SIG-M5 treated with dmso at 0.1 percent for 504 hours (cell line): ENCODE data around the gene ZNF423.
"Not testable (repeated sequence)": the region's sequence is repeated elsewhere in the genome, so short reads cannot be mapped to it uniquely, and the experiment has no call there.

Experiments
- DNase-seq: peaks from one replicate; lab custom pipeline; 2025; ENCODE audit not compliant: unreplicated experiment; lab: John Stamatoyannopoulos, UW

Gene ZNF423

DNA sequence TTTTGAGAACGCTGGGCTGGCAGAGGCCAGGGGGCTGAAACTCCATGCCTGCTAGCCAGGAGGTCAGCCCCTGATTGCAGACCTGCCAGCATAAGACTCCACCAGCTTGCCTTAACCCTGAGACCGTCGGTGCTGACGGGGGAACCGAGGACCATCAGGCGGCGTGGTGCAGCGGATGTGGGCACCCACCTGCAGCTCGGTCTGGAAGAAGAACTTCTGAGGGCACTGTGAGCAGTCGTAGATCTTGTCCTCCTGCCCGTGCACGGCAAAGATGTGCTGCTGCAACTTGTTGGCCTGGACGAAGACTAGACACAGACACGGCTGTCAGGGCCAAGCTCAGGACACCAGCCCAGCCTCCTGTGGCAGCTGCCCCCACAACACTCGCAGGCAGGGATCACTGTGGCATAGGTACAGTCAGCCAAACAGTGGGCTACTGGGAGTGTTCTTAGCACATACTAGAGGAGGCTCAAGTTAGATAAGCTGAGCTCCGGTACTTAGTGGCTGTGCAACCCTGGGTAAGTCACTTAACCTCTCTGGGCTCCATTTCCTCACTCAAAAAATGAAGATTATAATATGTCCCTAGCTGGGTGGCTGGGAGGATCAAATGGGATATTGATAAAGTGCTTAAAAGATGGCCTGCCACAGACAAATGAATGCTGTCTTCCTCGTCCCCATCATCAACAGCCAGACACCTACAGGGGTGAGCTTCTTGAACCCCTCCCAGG, 332.3 kb downstream of the ZNF423 start:
- DNase-seq, result no peak

DNA sequence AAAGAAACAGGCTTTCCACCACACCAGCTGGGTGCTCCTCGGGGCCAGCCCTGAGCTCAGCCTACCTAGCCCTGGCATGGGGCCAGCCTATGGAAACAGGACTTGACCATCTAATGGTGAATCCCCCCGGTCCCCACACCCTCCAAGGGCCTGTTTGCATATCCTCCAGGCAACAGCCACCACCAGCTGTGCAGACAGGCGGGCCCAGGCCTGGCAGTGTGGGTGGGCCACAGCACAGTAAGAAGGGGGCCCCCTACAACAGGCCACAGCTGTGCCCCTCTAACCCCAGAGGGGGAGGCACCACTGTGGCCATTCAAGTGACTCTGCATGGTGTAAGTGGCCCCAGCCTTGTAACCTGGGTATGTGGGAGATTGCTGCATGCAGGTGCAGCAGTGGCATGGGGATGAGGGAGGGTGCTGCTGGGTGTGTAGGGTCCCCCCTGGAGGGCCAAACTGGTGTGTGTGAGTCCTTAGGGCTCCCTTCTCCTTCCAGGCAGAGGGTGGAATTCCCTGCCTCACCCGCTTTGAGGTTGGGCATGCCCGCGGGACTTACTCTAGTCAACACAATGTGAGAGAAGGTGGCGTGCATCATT, 334.1 kb downstream of the ZNF423 start:
- no peak for DNase-seq

- no peak for DNase-seq
Observed at GRCh38 chr16:49520492-49521038, 335.3 kb downstream of the ZNF423 start.

DNA sequence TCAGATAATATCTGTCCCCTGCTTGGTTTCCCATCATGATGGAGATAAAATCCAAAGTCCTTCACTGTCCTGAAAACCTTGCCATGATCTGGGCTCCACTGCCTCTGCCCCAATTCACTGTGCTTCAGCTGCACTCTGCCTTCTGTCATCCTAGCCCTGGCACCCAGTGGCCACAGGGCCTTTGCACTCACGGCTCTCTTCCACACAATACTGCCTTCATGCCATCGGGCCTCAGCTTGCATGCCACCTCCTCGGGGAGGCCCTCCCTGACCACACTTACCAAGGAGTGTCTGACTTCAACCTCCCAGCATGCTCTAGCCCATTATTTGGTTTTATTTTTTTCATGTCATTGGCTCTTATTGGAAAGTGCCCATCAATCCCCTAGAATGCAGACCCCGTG, 336.2 kb downstream of the ZNF423 start:
- DNase-seq, result no peak

GRCh38 chr16:49519008-49519656, 336.8 kb downstream of the ZNF423 start:
- no peak for DNase-seq

DNA sequence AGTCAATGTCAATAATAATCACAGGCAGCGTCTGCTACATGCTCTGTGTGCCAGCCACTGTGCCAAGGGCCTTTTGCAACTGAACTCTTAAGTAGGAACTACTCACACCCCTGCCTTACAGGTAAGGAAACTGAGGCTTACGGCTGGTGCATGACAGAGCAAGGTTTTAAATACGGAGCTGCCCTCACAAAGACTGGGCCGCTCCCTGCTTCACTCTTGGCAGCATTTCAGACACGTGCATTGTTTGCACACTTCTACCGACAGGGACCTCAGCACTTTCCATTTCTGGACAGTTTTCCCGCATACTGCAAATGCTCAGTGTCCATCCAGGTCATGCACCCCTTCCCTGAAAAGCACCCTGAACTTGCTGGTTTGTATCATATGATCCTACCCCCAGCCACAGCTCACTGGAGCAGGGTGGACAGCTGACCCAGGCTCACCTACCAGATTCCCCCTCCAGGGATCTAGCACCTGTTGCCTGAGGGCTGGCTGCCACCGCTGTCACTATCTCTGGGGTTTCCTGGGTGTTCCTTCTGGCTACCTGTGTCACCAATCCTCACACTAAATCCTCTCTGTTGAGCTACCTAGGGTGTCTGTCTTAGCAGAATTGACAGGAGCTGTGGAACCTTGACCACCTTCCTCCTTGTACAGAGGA, 339.4 kb downstream of the ZNF423 start:
- DNase-seq, result no peak

GRCh38 chr16:49515861-49516260, 340.1 kb downstream of the ZNF423 start:
- no peak for DNase-seq

DNA sequence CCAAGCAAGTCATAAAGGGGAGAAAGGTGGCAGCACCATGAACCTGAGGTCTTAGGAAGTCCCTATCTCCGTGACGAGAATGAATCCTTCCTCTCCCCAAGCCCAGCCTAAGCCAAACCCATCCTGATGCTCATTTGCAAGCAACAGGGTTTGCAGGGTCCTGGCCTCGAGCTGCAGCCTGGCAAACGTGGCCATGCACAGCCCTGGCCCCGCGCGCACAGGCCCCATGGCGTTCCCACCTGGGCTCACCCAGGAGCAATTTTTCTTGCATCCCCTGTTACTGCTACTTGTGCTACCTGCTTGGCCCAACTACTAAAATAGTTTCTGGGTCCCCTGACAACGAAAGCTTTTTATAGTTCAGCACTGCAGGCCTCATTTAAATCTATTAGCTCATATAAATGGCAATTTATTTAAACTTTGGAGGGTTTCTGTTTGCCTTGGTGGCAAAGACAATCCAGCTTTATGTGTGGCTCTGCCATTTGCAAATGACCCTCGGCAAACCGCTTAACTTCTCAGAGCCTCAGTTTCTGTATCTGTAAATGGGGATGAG, 340.8 kb downstream of the ZNF423 start:
- DNase-seq, result no peak

DNA sequence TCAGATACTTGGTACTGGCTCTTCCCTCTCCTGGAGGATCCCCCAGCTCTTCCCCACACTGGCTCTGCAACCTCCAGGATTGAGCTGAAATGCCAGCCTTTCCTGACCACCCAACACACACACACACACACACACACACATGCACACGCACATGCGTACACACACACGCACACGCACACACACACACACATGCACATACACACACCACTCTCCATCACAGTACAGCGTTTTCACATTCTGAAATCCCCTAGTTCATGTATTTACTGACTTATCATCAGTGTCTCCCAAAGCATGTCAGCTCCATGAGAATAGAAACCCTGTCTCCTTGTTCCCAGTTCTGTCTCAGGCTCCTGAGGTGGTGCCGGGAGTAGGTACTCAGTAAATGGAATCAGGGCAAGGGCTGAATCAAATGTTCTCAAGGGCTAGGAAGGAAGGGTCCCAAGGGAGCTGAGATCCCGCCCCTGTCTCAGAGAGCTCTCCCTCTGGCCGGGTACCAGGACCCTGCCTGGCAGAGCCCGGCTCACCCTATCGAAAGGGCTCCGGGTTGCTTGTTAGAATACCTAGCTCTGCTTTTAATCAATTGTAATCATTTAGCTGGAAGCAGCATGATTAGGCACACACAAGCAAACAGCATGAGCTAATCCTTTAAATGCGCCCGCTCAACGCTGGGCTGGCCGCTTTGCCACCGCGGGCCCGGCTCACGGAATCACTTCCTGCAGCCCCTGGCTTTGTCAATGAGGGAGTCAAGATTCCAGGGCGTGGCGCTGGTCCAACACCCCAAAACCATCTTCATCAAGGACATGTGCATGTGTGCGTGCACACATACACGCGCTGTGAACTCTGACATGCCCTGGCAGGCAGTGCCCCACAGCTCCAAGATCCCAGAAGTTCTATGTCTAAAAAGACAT, 341.6 kb downstream of the ZNF423 start:
- DNase-seq, result no peak

DNA sequence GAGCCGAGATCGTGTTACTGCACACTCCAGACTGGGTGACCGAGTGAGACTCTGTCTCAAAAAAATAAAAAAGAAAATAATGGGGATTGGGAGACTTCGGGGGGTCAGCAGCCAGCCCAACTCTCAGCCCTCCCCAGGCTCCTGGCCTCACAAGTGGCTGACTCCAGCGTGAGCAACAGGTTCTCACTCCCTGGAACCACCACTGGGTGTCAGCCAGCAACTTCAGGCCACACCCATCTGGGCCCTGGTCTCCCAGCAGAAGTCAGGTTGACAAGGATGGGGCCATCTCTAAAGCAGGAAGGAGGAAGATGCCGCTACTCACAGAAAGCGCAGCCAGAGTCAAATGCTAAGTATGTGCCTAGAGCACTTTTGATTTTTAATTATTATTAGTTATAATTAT, 342.9 kb downstream of the ZNF423 start:
- peak; percentile 1 for DNase-seq

DNA sequence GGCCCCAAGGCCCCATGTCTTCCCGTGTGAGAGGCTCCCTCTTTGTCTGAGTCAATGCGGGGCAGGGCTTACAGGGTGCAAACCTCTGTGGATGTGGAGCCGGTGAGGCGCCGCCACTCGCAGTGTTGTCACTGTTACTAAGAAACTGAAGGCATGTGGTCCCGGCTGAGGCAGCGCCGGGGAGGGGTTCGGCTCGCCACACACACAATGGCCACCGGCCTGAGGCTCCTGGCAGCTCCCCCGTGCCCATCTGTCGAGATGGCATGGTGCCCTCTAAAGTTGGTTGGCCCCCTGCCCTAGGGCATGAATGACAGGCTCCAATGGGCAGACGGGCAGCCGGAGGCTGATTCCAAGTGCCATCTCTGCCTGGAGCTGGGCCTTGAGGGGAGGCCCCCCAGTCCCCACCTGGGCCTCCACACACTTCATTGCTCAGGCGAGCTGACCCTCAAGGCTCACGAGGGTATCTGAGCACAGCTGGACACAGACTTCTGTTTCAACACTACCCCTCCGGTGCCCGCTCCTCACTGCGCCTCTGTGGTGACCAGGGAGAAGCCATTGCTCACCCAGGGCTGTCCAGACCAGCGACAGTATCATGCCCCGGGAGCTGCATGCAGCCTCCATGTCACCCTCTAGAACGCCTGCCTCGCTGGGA, 345.1 kb downstream of the ZNF423 start:
- DNase-seq, result no peak

DNA sequence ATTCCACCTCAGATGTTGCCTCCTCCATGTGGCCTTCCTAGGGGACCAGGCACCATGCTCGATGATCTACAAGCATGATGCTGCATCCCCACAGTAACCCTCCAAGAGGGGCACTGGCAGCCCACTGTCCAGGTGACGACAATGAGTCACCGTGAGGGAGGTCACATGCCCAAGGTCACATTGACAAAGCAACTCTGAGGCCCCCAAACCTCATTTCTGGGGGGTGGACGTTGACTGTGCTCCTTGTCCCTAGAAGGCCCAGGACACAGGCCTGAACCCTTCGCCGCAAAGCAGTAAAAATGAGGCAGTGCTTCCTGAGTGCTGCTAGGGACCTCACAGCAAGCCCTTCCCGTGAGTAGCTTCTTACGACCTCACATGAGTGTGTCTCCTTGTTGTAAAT, 345.8 kb downstream of the ZNF423 start:
- DNase-seq, result no peak

GRCh38 chr16:49506058-49507013, 349.6 kb downstream of the ZNF423 start:
- DNase-seq, result not testable (repeated sequence)

DNA sequence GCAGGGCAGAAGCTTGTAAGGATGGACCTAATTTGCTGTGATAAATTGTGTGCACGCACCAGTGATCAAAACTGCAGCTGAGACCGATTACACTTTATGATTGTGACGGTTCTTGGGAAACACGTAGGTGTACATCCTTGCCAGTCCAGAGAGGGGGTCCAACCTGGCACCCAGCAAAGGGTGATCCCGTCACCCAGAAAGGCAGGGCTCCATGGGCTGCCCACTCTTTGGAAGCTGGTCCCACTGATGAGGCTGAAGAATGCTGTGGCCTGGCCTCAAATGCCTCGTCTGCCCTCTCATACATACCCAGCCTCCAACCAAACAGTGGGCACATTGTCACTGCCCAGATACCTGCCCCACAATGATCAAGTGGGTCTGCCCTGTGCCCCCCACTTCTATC, 350.4 kb downstream of the ZNF423 start:
- no peak for DNase-seq

DNA sequence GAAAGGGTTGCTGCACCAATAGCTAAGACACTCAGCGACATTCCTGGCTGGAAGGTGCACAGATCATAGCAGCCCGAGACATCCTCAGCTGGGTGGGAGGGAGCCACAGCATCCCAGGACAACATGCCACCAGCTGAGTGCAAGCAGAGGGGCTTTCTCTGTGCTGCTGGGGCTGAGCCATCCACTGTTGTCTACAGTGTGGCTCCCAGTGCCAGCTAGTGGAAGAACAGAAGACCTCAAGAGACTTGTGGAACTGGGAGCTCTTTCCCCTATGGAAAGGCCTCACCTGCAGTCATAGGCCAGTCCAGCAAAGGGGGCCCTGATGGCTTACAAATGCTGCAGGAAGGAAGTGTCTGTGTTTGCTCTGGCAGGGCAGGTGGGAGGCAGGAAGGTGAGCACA, 351.3 kb downstream of the ZNF423 start:
- DNase-seq, result no peak

GRCh38 chr16:49504023-49504364, 351.9 kb downstream of the ZNF423 start:
- DNase-seq, result no peak

- DNase-seq, result no peak
Observed at GRCh38 chr16:49503256-49504022, 352.5 kb downstream of the ZNF423 start.
